GM10266 (cell line): ENCODE results near the gene TMEM14B.

Experiments used
- DNase-seq: peaks from one replicate; pipeline ENCODE4 v3.0.0; 2012; ENCODE audit errors: extremely low spot score
- TF ChIP-seq, protein P1 (sequence below): IDR thresholded peaks from 2 replicates; pipeline ENCODE4 v1.5.1; 2012; ENCODE audit warnings: mild to moderate bottlenecking, low read depth; ENCODE audit not compliant: control insufficient read depth, insufficient read depth; ENCODE audit errors: missing control alignments

The TMEM14B gene

DNA sequence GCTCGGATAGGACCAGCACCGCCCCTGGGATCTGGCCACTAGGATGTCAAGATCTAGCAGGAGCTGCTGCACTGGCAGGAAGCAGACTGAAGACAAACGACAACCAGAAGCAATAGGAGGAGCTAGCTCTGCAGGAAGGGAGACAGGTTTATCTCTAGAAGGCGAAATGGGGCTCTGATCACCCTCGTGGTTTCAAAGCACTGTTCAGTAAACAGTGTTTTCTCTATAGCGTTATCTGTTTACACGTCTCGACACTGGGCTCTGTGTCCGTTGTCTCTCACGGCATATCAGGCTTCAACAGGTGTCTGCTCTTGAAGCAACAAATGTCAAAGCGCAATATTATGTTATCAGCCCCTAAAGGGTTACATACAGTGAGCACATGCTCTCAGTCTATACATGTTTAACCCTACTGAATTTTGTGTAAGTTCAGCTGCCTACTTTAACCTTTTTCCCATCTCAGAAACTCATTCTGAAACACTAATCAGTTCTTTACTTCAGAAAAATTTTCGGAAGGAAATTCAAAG is 23.8 kb downstream of the TMEM14B start:
- no peak for DNase-seq
- TF ChIP-seq, protein P1, sequence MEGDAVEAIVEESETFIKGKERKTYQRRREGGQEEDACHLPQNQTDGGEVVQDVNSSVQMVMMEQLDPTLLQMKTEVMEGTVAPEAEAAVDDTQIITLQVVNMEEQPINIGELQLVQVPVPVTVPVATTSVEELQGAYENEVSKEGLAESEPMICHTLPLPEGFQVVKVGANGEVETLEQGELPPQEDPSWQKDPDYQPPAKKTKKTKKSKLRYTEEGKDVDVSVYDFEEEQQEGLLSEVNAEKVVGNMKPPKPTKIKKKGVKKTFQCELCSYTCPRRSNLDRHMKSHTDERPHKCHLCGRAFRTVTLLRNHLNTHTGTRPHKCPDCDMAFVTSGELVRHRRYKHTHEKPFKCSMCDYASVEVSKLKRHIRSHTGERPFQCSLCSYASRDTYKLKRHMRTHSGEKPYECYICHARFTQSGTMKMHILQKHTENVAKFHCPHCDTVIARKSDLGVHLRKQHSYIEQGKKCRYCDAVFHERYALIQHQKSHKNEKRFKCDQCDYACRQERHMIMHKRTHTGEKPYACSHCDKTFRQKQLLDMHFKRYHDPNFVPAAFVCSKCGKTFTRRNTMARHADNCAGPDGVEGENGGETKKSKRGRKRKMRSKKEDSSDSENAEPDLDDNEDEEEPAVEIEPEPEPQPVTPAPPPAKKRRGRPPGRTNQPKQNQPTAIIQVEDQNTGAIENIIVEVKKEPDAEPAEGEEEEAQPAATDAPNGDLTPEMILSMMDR = no peak

DNA sequence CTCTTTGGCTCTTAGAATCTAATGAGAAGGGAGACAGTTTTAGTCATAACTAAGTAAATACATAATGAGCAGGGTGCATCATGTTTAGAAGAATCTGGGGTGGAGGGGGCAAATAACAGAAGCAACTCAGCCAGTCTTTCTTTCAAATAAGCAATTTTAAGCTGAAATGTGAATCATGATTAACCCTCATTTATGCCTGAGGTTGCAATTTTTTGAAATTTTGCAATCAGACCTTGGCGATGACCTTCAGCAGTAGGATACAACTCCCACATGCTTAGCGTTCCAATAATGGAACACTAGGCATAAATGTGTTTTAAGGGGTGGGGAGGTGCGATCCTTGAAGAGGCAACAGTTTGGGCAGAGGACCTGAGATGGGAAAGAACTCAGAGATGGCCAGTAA is 30.6 kb downstream of the TMEM14B start:
- TF ChIP-seq, protein P1 = no peak

DNA sequence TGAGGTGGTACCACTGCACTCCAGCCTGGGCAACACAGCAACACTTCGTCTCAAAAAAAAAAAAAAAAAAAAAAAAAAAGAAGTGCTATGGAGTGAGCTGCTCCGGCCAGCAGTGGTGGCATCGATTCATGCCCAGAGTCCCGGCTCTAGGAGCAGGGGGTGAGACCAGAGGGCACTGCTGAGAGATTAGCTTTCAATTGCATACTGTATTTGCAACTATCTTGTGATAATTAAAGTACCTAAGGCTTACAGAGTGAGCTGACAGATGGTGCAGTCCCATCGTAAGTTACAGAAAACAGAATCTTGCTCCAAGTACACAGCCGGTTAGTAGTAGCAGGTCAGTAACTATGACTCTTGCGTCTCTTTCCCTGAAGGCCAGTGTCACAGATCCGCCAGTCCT is 31.5 kb downstream of the TMEM14B start:
- DNase-seq = no peak
- TF ChIP-seq, protein P1 = no peak

More for the DNA sequence above, 30.6 kb downstream of the TMEM14B start:
- no peak for DNase-seq

DNA sequence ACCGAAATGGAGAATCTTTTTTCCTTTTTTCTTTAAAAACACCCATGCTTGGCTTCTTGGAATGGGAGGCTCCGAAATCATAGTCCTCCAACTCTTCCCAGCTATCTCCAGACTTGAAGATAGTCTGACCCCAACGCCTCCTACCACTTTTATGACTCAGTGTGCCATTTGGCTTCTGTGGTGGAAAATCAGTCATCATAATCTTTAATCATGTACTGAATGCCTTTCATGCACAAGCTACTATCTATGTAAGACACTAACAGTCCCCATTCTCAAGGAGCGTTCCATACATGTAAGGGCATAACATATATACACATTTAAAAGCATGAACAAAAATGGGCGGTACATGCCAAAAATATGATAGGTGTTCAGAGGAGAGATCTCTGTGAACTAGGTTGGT is 44.1 kb downstream of the TMEM14B start:
- TF ChIP-seq, protein P1 = no peak
- no peak for DNase-seq

DNA sequence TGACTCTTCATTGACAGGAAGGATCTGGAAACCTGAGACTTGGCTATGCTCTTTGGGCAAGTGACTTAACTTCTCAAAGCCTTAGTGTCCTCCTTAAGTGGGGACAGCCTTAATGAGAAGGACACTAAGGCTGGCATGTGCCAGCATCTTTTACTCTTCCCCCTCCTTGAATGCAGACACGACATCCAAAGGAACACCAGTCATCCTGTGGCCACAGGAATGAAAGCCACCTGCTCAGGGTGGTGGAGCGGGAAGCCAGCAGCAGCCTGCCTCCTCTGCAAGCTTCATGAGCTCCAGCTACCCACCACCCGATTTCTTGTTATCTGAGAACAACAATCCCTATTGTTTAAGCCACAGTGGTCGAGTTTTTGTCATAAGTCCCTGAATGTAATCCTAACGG is 44.5 kb downstream of the TMEM14B start:
- TF ChIP-seq, protein P1 = no peak
- no peak for DNase-seq

DNA sequence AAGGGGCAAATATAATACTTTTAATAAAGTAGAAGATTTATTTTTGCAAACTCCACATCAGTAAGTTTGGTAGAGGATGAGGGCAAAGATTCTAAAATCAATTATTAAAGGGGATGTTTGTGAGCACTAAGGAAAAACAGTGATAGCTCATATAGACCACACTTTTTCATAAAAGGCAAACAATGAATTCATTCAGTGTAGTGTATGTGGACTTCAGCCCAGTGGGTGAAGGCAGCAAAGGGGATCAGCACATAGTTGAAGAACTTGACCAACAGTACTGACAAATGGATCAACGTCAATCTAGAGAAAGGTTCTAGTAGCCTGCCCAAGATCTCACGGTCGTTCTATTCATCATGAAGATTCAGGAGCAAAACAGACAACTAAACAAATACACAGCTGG is 45.4 kb downstream of the TMEM14B start:
- DNase-seq = no peak
- TF ChIP-seq, protein P1 = no peak

DNA sequence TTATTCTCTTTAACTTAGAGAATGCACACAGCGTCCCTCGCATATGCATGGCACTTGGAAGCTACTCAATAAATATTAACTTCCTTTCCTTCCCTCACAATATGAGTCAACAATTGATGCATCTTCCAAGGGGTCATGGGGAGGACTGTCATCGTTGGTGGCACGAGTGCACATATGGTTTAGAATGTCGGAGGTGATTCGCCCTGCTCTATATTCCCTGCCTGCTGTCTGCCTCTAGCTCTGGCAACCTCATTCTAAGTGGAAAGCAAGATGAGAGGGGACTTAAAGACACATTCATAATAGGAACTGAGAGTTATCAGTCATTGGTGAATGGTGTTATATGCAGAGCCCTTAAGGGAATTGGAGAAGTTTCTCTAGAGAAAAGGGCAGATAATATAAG is 46.1 kb downstream of the TMEM14B start:
- no peak for DNase-seq
- TF ChIP-seq, protein P1 = no peak
